ENCODE data around the gene SLC9A9.

SLC9A9 gene

GRCh38 chr3:143605233-143605950 is 242.9 kb downstream of the SLC9A9 start:
- DNase-seq (ENCODE audit: insufficient read length, low spot score): no peak
- FAIRE-seq: no peak

DNA sequence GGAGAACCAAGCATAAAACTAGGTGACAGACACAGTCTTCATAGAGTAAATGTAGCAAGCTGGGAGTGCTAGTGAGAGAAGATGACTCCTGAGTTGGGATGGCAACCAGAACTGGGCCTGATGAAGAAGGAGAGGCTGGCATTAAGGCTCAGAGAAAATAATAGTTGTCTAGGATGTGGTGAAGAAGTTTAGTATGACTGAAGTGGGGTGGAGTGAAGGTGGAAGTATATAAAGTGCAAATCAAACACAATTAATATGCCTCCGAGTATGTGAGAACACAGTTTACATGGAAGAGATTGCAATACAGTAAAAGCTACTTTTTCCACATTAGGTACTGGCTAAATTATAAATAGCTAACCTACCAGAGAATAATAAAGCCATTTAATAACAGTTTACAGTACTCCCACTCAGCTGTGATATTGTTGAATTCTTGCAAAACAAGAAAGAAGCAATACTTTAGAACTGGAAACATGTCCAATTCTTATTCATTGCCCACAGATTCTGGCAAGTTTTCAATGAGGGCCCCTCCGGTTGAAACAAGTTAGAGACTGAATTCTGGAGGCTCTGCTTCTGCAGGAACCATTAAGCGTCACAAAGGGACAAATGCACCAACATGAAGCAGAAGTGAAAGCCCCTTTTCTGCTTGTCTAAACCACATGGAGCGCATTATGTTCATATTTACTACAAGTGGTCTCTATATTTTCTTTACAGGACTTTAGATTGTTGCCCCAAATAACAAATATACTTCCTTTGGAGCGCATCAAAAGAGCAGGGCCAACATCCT is 243.7 kb downstream of the SLC9A9 start:
- DNase-seq (ENCODE audit: insufficient read length, low spot score): no peak

DNA sequence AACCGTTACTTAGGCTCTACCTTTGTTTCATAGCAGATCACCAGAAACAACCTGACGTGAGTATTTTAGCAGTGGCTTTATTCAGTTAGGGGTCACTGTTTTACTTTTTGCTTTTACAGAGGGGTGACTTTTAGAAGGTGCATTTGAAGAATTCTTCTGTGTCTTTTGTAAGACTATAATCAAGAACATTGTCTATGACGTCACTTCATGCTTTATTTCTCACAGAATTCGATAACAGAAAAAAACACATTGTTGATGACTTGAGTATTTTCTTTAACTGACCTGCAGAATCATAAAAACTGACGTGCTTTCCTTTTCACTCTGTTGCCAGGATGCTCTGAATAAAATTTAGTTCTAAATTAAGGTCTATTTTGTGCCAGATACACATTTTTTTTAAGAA is 244.5 kb downstream of the SLC9A9 start:
- DNase-seq (ENCODE audit: insufficient read length, low spot score) (no peak), FAIRE-seq (no peak)

More for the DNA sequence above, 243.7 kb downstream of the SLC9A9 start:
- FAIRE-seq: no peak

GRCh38 chr3:143601723-143602484 is 246.4 kb downstream of the SLC9A9 start:
- no peak for FAIRE-seq
- no peak for DNase-seq (ENCODE audit: insufficient read length, low spot score)

DNA sequence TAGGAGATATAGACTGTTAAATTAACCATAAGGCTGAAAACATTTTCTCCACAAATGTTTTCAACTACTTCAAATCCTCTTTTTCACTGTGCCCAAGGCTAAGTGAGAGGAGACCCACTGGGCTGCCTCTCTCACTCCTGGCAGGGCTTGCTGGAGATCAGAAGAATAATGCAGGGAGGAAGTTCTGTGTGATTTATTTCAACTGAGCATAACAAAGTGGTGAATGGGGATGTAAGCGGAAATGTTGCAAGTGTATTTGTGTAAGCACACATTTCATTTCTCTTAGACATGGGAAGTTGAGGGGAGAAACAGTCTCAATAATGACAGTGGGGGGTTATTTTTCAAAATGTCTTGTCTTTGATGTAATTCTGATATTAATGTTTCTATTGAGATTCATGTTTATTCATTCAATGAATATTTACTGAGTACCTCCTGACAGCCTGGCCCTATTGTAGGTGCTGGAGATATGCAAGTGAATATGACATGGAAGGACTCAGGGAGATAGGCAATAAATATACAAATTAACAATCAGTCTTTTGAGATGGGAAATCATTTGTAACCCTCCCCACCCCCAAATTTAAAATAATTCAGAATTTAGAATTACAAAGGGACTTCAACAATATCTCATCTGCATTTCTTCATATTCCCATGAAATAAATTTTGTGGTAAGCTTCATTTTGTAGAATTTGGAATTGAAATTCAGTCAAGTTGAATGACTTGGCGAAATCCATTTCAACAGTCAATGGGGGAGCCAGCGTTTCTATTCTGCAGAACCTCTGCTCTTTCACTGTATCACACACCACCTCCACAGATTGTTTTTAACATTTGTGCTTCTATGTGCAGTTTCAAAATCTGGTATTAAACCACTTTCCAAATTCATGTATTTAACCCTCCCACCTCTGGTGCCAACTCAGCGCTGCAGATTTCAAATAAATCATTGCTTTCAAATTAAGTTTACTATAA is 247.2 kb downstream of the SLC9A9 start:
- FAIRE-seq (no peak), DNase-seq (ENCODE audit: insufficient read length, low spot score) (no peak)

DNA sequence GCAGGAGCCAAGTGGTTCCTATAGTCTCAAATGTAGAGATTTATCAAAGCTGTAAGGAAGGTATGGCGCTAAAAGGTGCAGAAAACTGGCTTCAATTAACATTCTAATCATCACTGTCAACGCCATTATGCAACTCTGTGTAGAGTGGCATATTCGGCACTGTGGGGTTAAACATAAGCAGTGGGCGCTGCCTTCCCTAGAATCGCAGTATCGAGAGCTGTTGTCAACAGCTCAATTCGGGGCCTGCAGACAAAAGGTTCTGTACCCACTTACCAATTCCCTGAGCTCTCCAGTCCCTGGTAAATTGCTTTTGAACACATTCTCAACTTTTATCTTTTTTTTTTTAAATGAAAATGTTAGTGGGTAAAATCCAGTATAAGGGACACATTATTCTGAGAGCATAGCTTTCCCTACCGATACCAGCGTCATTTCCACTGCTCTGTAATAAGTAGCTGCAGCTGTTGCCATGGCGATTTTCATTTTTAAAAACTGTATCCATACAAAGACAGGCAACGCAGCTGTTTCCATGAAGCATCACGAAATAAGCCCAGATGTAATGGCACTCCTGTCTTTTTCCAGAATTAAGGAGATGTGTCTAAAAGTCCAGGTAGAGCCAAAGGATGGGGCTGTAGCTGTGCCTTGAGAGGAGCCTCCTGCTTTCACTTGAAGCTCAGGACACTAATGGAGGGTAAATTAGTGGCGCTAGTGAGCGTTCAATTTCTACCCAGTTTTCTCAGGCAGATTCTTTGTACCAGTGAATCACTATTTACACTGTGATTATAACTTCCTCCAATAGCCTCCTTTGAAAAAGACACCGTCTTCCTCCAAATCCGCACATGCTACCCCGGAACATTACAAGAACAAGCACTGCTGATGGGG is 250.3 kb downstream of the SLC9A9 start:
- DNase-seq (ENCODE audit: insufficient read length, low spot score) (no peak), FAIRE-seq (no peak)

- DNase-seq (ENCODE audit: insufficient read length, low spot score): no peak
- FAIRE-seq: no peak
These were observed 251.2 kb downstream of the SLC9A9 start for GRCh38 chr3:143596957-143597642.

DNA sequence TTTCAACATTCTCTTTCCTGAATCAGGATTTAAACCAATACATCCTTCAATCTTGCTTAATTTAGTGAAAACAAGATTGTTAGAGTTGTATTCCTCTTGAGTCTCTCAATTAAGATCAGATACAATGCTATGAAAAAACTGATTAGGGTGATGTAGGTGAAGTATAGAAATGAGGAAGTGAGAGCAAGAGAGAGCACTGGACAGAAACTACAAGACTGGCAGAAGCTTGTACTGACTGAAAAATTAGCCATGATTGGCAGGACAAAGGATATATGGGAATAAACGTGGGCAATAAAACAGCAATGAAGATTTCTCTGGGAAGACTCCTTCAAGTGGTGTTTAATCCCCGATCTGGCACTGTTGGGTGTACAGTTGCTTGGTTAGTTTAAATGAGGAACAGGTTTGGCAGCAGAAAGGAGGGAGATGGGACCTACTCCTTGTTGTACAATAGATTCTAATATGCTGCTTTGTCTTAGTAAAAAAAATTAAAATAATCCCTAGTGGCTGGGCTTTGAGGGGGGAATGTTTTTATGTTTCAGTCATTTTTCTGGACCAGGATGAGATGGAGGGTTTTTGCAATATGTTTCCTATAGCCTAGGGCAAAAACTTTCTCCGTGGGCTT is 252.7 kb downstream of the SLC9A9 start:
- DNase-seq (ENCODE audit: insufficient read length, low spot score) (no peak), FAIRE-seq (no peak)

DNA sequence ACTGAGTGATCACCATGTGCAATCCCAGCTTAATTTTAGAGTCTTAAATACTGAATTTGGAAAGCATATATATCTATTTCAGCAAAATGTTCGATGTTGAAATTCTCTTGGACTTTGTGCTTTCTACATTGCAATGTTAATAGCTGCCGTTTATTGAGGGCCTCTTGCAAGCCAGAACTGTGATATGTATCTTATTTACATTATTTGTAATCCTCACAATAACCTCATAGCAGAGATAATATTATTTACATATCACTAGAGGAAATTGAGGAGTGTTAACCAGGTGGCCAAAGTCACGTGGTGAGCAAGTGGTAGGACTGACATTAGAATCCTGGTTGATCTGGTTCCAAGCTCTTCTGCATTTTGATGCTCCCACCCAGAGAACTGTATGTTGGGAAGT is 254.1 kb downstream of the SLC9A9 start:
- DNase-seq (ENCODE audit: insufficient read length, low spot score) (no peak), FAIRE-seq (no peak)

- DNase-seq (ENCODE audit: insufficient read length, low spot score) (no peak), FAIRE-seq (no peak)
These were observed 257.6 kb downstream of the SLC9A9 start for GRCh38 chr3:143590660-143591059.

GRCh38 chr3:143586576-143586975 is 261.7 kb downstream of the SLC9A9 start:
- no peak for DNase-seq (ENCODE audit: insufficient read length, low spot score)
- no peak for FAIRE-seq

- DNase-seq (ENCODE audit: insufficient read length, low spot score): no peak
- no peak for FAIRE-seq
These were observed 262.4 kb downstream of the SLC9A9 start for GRCh38 chr3:143585720-143586456.

GRCh38 chr3:143584474-143584873 is 263.8 kb downstream of the SLC9A9 start:
- no peak for DNase-seq (ENCODE audit: insufficient read length, low spot score)
- FAIRE-seq: no peak

- no peak for DNase-seq (ENCODE audit: insufficient read length, low spot score)
- FAIRE-seq: no peak
These were observed 266.1 kb downstream of the SLC9A9 start for GRCh38 chr3:143581972-143582722.

DNA sequence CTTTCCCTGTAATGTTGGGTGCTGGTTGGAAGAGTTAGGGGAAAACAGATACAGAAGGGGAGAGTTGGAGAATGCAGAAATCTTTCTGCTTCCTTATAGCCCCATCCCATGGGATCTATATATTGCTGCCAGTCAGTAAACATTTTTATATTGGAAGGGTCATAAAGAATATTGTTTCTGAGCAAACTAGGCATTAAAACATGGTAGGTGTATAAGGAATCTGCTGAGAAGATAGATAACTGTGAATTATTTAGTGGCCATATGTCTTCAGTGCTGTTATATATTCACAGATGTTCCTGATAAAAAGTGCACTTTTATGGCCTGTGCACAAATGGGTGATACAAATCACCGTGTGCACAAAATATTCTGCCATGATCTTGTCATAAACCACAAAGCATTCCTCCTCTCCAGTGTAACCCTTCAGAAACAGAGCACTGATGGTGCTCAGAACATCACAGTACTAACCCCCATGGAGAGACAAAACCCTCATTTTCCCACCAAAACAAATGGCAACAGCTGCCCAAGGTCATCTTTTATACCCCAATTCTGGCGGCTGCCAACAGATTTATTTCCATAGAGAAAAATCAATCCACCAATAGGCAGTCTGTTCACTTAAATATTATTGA is 269.3 kb downstream of the SLC9A9 start:
- no peak for DNase-seq (ENCODE audit: insufficient read length, low spot score)
- no peak for FAIRE-seq

GRCh38 chr3:143576568-143577270 is 271.5 kb downstream of the SLC9A9 start:
- DNase-seq (ENCODE audit: insufficient read length, low spot score): no peak
- FAIRE-seq: no peak

Data from HTR-8/SVneo (cell line).